T-helper 1 cell treated with Interleukin-12 subunit alpha and Interleukin-12 subunit beta and Interleukin-4 antibody, amounts not matched to agents 30 μg/mL and 1 μg/mL, for 36 hours (primary cell): Measurements from ENCODE around the gene POLRMT.

Experiments used
- H3K27ac Mint-ChIP-seq: one replicate; pipeline ENCODE4 v1.8.0; 2021; ENCODE audit warnings: mild to moderate bottlenecking, mixed read lengths
- H3K27me3 Mint-ChIP-seq: one replicate; pipeline ENCODE4 v1.8.0; 2021; ENCODE audit warnings: low read depth, mixed read lengths
- H3K36me3 Mint-ChIP-seq: one replicate; pipeline ENCODE4 v1.8.0; 2021; ENCODE audit warnings: low read depth, mixed read lengths
- H3K4me1 Mint-ChIP-seq: one replicate; pipeline ENCODE4 v1.8.0; 2021; ENCODE audit warnings: low read depth, mixed read lengths
- H3K4me3 Mint-ChIP-seq: one replicate; pipeline ENCODE4 v1.8.0; 2021; ENCODE audit warnings: mild to moderate bottlenecking, moderate library complexity, mixed read lengths
- H3K9me3 Mint-ChIP-seq: one replicate; pipeline ENCODE4 v1.8.0; 2021; ENCODE audit warnings: mixed read lengths

POLRMT gene

GRCh38 chr19:583198-583967, 50.0 kb downstream of the POLRMT start:
- Mint-ChIP-seq H3K27me3 (peaks cover 5% of the 10 kb centered on the region), H3K36me3 (no peaks in the 10 kb centered on the region), H3K27ac (no peak overlapping the region), H3K4me3 (no peak overlapping the region), H3K4me1 (peaks cover 2% of the 10 kb centered on the region), H3K9me3 (no peaks in the 10 kb centered on the region)

GRCh38 chr19:582497-583197, 50.7 kb downstream of the POLRMT start:
- Mint-ChIP-seq H3K27ac (no peak overlapping the region), H3K36me3 (no peaks in the 10 kb centered on the region), H3K27me3 (no peaks in the 10 kb centered on the region), H3K4me1 (no peaks in the 10 kb centered on the region), H3K4me3 (no peak overlapping the region), H3K9me3 (no peaks in the 10 kb centered on the region)

DNA sequence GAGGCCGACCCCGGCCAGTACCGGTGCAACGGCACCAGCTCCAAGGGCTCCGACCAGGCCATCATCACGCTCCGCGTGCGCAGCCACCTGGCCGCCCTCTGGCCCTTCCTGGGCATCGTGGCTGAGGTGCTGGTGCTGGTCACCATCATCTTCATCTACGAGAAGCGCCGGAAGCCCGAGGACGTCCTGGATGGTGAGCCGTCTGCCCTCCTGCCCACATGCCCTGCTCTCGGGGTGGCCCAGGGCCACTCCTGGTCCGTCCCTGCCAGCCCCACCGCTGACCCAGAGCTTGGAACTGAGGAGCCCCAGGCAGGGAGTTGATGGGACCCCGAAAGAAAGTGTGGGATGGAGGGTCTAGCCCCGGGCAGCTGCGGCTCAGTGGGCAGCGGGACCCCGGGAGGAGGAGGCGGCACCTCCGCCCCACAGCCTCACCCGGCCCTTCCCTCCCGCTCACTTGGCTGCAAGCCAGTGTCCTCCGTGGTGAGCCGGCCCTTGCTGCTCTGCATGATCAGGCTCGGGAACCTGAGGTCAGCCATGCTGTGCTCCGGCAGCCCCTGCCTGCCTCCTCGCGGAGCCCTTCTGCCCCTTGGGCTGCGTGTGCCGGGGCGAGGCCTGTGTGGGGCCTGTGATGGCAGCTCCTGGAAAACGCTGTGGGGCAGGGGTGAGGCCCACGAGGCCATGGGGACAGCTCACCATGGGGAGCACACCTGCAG, 51.8 kb downstream of the POLRMT start:
- H3K9me3 Mint-ChIP-seq = no peaks in the 10 kb centered on the region
- peaks cover 1% of the 10 kb centered on the region for H3K4me1 Mint-ChIP-seq
- no peaks in the 10 kb centered on the region for H3K36me3 Mint-ChIP-seq
- H3K27me3 Mint-ChIP-seq = no peaks in the 10 kb centered on the region
- H3K4me3 Mint-ChIP-seq = no peak overlapping the region
- H3K27ac Mint-ChIP-seq = no peak overlapping the region

GRCh38 chr19:580274-580835, 53.0 kb downstream of the POLRMT start:
- peaks cover 1% of the 10 kb centered on the region for H3K4me1 Mint-ChIP-seq
- H3K9me3 Mint-ChIP-seq = no peaks in the 10 kb centered on the region
- H3K27me3 Mint-ChIP-seq = no peaks in the 10 kb centered on the region
- H3K4me3 Mint-ChIP-seq = no peak overlapping the region
- H3K36me3 Mint-ChIP-seq = peaks cover 1% of the 10 kb centered on the region
- H3K27ac Mint-ChIP-seq = no peak overlapping the region

DNA sequence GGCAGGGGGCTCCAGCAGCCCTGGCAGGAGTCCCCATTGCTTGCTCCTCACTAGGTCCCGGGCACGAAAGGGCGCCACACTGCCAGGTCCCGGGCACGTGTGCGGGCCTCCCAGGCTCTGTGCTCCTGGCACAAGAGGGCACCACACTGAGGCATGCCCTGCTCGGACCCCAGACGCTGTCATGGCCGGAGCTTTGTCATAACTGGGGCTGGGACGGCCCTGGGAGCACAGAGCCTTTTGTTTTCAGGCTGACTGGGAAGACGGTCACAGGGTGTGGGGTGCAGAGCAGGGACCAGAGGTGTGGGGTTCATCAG, 53.5 kb downstream of the POLRMT start:
- peaks cover 1% of the 10 kb centered on the region for H3K36me3 Mint-ChIP-seq
- no peaks in the 10 kb centered on the region for H3K9me3 Mint-ChIP-seq
- H3K4me3 Mint-ChIP-seq = no peak overlapping the region
- no peaks in the 10 kb centered on the region for H3K27me3 Mint-ChIP-seq
- H3K27ac Mint-ChIP-seq = no peak overlapping the region
- H3K4me1 Mint-ChIP-seq = peaks cover 5% of the 10 kb centered on the region

DNA sequence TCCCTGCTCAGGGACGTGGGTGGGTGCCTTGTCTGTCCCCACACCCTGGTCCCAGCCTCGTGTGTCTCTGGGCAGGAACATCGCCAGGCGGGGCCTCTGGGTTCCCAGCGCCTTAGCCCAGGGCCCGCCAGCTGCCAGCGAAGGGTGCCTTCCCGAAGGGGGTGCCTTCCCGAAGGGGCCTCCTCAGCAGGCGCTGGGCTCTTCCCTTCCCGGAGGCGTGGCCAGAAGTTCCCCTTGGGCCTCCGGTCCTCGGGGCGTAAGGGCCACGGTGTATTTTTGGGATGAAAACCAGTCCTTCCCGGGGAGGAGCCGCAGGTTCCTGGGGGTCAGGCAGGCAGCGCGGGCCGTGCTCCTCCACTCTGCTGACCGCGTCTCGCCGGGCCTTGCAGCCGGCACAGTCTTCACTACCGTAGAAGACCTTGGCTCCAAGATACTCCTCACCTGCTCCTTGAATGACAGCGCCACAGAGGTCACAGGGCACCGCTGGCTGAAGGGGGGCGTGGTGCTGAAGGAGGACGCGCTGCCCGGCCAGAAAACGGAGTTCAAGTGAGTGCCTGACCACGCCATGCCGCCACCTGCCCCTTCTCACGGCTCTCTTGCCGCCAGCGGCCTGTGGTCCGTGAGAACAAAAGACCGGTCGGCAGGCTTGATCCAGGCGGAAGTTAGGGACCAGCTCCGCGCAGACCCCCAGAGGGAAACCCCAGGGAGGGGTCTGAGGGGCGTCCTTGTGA, 54.1 kb downstream of the POLRMT start:
- H3K36me3 Mint-ChIP-seq = peaks cover 1% of the 10 kb centered on the region
- no peaks in the 10 kb centered on the region for H3K9me3 Mint-ChIP-seq
- H3K4me1 Mint-ChIP-seq = peaks cover 9% of the 10 kb centered on the region
- H3K4me3 Mint-ChIP-seq = no peak overlapping the region
- H3K27me3 Mint-ChIP-seq = no peaks in the 10 kb centered on the region
- no peak overlapping the region for H3K27ac Mint-ChIP-seq

- Mint-ChIP-seq H3K4me3 (no peak overlapping the region), H3K4me1 (peaks cover 12% of the 10 kb centered on the region), H3K27ac (no peak overlapping the region), H3K9me3 (no peaks in the 10 kb centered on the region), H3K27me3 (no peaks in the 10 kb centered on the region), H3K36me3 (peaks cover 1% of the 10 kb centered on the region)
Observed at GRCh38 chr19:577439-578392, 55.6 kb downstream of the POLRMT start.

DNA sequence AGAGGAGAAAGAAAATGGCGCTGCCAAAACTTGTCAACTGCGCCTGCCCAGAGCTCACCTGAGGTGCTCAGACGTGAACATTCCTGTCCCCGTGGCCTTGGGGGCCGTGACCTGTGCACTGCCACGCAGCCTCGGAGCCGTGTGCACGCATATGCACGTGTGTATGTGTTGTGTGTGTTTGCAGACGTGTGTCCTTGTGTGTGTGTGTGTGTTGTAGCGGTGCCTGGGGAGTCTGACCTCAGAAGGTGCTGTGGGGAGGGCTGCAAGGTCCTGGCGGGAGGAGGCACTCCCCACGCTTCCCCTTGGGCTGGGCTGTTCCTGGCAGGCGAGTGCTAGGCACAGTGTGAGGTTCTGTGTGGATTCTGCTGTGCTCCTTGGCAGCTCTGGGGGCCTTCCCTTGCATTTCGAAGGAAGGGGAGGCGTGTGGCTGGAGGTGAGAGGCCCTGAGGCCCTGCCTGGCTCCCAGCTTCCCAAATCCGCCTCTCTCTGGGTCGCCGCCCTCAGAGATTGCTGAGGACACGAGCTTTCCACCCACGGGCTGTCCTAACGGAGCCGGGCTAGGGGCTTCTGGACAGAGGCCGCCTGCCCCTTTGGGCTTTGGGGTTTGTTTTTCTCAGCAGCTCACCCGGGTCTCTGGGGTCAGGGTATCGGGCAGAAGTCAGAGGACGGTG, 56.4 kb downstream of the POLRMT start:
- peaks cover 1% of the 10 kb centered on the region for H3K36me3 Mint-ChIP-seq
- no peaks in the 10 kb centered on the region for H3K9me3 Mint-ChIP-seq
- H3K27me3 Mint-ChIP-seq = no peaks in the 10 kb centered on the region
- peaks cover 14% of the 10 kb centered on the region for H3K4me1 Mint-ChIP-seq
- no peak overlapping the region for H3K4me3 Mint-ChIP-seq
- no peak overlapping the region for H3K27ac Mint-ChIP-seq

GRCh38 chr19:575527-576506, 57.5 kb downstream of the POLRMT start:
- Mint-ChIP-seq H3K27ac (no peak overlapping the region), H3K27me3 (no peaks in the 10 kb centered on the region), H3K4me1 (peaks cover 22% of the 10 kb centered on the region), H3K36me3 (peaks cover 1% of the 10 kb centered on the region), H3K4me3 (no peak overlapping the region), H3K9me3 (no peaks in the 10 kb centered on the region)

DNA sequence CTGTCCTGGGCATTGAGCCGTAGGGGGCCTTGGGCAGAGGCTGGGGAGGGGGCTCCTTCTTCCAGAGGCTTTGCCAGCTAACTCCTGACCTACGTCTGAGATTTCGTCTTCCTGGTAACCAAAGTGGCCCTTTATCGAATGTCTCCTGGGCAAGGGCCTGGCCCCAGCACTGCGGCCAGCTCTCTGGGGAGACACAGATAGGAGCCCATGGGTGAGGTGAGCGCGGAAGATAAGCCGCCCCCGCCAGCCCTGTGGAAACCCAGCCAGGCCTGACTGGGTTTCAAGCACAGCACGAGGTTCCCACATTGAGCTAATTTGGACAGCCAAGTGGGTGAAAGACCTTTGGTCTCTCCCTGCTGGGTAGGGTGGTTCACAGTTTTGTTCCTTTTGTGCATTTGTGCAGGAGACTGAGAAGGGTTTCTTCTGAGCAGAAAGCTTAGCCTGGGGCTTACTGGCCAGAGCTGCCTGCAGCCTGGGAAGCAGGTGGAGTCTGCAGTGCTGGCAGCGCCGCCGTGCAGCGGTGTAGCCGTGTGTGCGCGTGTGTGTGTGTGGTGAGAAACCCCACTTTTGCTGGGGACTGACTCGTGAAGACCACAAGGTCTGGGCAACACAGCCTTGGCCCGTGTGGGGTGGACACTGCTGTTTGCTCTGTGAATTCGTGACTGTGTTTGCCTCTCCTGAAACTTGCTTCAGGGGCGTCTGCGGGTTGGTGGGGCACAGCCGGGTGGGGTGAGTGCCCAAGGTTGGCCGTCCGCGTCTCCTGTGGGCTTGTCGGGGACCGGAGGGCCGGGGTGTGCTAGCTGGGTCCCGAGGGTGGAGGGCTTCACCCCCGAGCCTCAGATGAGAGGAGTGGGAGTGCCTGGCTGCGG, 58.4 kb downstream of the POLRMT start:
- Mint-ChIP-seq H3K36me3 (peaks cover 1% of the 10 kb centered on the region), H3K27ac (no peak overlapping the region), H3K4me1 (peaks cover 24% of the 10 kb centered on the region), H3K4me3 (peak overlapping the region; percentile 36), H3K27me3 (no peaks in the 10 kb centered on the region), H3K9me3 (no peaks in the 10 kb centered on the region)

DNA sequence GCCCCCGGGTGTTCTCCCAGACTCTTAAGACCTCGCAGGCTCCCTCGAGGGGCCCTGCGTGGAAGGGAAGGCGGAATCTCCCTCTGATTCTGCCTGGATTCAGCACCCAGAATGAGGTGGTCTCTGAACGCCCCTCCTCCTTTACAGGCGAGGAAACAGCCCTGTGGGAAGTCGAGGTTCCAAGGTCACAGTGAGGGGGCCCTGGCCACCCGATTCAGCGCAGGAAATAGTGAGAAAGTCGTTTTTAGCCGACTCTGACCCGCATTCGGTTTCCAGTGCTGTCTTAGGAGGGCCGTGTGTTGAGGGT, 59.9 kb downstream of the POLRMT start:
- peak overlapping the region; percentile 63 for H3K27ac Mint-ChIP-seq
- peaks cover 1% of the 10 kb centered on the region for H3K36me3 Mint-ChIP-seq
- H3K9me3 Mint-ChIP-seq = no peaks in the 10 kb centered on the region
- peaks cover 28% of the 10 kb centered on the region for H3K4me1 Mint-ChIP-seq
- peak overlapping the region; percentile 84 for H3K4me3 Mint-ChIP-seq
- H3K27me3 Mint-ChIP-seq = no peaks in the 10 kb centered on the region
